HG03469 (cell line): ENCODE measurements around the gene NAB1.
A peak's percentile ranks its signal among the peaks of the same experiment; 100 is the strongest.
"Not testable (repeated sequence)": the region's sequence is repeated elsewhere in the genome, so short reads cannot be mapped to it uniquely, and the experiment has no call there.

Experiments used
- ATAC-seq: cut with Tn5 transposase; IDR thresholded peaks from one replicate; pipeline ENCODE4 v1.9.1; 2021; ENCODE audit warnings: mild to moderate bottlenecking, moderate library complexity, moderate number of reproducible peaks; ENCODE audit not compliant: unreplicated experiment

Gene NAB1, protein sequence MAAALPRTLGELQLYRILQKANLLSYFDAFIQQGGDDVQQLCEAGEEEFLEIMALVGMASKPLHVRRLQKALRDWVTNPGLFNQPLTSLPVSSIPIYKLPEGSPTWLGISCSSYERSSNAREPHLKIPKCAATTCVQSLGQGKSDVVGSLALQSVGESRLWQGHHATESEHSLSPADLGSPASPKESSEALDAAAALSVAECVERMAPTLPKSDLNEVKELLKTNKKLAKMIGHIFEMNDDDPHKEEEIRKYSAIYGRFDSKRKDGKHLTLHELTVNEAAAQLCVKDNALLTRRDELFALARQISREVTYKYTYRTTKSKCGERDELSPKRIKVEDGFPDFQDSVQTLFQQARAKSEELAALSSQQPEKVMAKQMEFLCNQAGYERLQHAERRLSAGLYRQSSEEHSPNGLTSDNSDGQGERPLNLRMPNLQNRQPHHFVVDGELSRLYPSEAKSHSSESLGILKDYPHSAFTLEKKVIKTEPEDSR

DNA sequence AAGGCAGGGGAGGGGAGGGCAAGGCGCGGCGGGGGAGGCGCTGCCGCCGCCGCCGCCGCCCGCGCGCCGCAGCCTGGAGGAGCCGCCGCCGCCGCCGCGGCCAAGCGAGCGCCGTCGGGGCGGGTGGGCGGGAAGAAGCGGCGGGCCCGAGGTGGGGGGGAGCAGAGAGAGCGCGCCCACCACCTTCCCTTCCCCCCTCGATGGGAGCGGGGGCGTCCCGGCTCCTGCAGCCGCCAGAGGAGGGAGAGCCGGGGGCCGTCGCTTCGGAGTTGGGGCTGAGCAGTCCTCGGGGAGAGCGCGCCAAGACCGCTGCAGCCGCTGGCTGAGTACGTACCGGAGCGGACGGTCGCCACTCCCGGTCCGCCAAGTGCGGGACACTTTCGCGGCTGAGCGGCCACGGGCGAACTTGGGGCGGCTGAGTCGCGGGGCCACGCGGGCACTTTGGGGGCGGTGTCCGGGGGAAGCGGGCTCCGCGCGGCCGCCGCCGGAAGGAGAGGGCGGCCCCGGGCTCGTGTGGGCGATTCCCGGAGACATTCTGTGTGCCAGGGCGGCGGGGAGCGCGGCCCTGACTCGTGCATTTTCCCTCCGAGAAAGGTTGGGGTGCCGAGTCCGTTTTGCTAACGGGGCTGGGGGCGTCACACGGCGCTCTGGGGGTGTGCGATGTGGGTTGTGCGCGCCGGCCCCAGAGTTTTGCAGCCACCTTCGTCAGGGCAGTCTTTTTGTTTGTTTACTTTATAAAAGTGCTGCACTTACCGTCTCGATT, at the start of gene NAB1:
TSS of gene NAB1 (plus strand) at position 49 of the 763 bp plus-strand sequence. CDS start 10,094 bp downstream, outside the sequence.
- peak; percentile 23 for ATAC-seq

DNA sequence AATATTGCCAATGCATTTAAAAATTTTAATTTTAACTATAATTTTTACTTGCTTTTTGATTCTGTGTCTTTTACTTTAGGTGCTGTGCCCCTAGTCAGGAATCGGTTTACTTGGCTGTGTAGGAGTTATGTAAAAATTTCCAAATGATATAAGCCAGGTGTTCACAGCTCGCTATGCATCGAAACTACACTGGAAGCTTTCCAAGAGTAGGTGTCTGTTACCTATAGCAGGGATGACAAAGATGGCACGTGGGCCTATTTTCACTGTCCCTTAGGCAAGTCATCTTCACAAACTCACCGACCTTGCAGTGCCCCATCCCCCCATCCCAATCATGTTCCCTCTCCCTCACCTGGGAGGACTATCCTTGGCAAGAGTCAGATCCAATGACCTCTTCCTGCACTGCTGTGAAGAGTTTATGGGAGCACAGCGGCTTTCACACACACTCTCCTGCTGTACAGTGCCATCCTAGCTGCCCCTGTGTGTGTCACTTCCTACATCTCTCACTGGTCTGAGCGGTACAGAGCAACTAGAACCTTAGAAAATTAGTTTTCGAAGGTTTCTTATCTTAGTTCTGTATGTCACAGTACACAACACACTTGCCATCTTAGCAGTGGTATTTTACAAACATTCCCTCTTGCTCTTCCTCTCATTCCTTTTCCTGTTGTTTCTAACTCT, 49.2 kb upstream of the NAB1 start:
- ATAC-seq = no peak

DNA sequence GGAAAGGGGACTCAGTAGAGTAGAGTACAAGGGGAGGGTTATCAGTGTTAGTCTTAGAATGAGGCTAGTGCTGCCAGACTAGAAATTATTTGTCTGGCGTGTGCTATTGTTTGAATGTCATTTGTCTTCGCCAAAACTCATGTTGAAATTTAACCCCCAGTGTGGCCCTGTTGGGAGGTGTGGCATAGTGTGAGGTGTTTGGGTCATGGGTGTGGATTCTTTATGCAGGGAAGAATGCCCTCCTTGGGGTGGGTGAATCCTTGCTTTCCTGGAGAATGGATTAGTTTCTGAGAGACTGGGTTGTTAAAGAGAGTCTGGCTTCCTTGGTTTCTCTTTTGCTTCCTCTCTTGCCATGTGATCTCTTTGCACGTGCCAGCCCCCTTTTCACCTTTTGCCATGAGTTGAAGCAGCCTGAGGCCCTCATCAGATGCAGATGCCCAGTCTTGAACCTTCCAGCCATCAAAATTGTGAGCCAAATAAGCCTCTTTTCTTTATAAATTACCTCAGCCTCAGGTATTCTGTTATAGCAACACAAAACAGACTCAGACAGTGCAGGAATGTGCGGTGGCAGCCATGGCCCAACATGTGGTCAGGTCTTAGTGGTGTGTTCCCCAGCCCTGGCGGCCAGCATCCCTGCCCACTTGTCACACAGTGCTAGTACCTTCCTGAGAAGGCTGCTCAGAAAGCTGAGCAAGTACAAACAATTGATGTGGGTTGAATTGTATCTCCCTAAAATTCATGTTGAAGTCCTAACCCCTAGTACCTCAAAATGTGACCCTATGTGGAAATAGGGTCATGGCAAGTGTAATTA, 48.4 kb upstream of the NAB1 start:
- ATAC-seq = no peak

DNA sequence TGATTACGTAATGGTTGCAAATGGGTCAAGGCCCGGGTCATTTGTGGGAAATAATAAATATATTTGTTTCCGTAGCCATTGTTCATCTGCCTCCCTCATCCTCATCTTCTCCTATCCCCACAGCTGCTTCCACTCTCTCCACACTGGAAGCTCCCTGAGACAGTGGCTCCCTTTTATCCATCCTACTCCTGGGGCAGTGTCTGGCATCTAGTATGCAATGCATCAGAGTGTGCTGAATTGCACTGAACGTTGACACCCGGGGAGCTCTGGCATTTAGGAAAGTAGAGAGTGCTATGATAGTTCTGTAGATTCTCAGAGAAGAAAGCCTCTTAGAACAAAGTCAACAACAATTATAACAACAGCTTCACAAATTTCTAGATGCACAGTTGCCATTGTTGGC, 45.5 kb upstream of the NAB1 start:
- ATAC-seq = no peak

DNA sequence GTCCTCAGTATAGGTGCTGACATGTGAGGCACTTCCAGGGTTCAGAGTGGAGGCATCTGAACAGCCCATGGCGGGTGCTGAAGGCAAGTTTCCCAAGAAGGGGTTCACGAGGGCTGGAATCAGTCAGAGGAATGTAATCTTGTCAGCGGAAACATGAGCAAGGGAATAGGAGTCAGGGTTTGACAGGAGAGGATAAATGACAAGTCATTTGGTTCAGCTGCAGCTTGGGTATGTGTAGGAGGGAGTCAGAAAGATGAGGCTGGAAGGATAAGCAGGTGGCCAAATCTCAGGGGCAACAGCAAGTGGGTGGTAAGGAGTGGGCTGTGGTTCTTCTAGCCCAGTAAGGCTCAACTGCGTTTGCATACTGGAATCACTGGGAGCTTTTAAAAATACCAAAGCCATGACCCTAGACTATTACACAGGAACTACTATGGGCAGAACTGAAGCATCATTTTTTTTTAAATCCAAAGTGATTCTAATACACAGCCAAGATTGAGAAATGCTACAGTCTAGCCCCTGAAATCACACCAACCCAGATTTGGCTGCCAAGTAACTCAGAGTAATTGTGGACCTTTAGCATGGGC, 41.8 kb upstream of the NAB1 start:
- ATAC-seq = no peak

DNA sequence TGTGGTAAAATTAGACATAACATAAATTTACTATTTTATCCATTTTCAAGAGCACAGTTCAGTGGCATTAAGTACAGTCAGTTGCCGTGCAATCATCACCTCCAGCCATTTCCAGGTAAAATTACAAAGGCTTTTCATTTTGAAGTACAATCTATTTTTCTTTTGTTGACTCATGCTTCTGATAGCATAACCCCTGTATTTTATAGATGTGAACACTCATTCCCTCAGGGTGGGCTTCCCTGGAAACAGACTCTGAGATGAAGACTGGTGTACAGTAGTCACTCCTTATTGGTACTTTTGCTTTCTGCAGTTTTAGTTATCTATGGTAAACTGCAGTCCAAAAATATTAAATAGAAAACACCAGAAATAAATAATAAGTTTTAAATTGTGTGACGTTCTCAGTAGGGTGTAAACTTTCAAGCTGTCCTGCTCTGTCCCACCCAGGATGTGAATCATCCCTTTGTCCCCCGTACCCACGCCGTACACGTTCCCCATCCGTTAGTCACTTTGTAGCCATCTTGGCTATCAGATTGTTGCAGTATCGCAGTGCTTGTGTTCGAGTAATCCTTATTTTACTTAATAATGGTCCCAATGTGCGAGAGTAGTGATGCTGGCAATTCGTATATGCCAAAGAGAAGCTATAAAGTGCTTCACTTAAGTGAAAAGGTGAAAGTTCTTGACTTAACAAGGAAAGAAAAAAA, 41.1 kb upstream of the NAB1 start:
- ATAC-seq = no peak

DNA sequence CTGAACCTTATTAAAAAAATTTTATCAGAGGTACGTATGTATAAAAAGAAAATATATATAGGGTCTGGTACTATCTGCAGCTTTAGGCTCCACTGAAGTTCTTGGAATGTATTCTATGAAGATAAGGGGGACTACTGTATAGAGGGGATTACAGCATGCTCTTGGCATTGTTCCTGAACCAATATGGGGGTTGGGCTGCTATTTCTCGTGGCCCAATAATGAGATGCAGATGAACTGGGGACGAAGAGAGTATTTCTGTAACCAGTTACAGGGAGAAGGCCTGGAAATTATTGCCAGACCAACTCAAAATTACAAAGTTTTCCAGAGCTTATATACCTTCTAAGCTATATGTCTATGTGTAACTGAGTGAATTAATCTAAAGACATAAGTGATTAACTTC, 40.0 kb upstream of the NAB1 start:
- not testable (repeated sequence) for ATAC-seq

DNA sequence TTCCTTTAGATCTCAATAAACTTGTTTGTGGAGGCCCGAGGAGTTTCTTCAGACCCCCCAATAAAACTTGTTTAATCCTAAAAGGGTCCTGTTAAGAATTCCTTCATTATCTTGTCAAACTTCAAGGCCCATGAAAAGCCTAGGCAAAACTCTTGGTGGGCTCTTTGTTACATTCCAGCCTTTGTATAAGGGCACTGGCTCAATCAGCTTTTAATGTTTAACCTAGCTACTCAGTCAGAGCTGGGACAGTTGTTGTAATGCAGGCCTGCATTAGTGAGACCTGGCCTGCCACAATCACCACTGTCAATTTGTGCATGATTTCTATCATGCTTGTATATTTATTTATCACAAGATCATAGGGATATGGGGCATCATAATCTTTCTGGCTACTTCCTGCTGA, 39.5 kb upstream of the NAB1 start:
- ATAC-seq = not testable (repeated sequence)

DNA sequence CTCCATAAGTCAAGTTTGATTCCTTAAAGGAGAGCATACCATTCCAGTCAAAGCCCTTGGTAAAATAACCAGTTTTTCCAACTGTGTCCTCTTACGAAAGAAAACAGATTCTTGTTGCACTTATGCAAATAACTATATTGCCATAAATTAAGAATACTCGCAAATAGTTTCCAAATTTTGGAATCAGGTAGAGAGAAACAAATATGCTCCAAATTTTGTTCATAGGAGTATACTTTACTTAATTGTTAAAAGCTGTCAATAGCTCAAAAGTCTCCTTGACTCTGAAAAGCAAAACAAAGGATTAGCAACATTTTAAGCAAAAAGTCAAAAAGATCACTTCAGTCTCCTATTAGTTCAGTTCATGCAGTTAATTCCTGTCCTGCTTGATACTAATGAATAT, 38.4 kb upstream of the NAB1 start:
- ATAC-seq = not testable (repeated sequence)

DNA sequence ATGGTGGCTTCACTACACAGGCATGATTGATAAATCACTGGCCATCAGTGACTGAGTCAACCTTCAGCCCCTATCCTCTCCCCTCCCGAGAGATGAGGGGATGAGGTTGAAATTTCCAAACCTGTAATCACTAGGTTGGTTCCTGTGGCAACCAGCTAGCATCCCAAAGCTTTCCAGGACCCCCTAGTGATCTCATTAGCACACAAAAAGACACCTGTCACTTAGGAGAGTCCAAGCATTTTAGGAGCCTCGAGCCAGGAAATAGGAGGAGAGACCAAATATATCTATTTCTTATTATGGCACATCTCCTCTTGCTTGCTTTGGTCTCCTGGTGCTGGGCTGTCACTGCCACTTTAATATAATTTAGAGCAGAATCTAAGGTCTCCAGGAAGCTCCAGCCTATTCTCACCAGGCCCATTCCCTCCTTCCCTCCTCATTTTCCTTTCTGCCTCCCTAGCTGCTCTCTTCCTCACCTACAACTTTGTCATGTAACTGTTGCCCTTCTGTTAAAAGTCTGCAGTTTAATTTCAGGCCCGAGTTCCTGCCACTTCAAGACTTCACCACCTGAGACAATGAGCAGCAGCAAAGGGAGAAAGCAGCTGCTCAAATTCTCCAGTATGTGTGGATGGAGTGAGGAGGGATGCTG, 33.2 kb upstream of the NAB1 start:
- ATAC-seq = no peak

DNA sequence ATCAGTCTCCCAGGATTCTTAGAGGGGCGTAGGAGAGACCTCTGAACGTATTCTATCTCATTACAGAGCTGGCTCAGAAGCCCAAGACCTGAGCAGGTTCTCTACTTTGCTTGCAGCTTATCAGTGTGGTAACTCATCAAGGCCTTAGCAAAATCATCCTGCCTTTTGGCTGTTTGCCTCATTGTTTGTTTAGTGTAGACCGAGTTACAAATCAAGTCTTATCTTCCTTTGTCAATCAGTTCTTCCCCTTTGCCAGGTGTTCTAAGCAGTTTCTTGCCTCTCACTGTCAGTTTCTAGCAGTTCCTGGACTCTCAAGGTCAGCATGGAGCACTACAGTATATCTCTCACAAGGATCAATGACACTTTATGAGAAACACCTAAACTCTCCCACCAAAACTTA, 30.9 kb upstream of the NAB1 start:
- ATAC-seq = no peak

DNA sequence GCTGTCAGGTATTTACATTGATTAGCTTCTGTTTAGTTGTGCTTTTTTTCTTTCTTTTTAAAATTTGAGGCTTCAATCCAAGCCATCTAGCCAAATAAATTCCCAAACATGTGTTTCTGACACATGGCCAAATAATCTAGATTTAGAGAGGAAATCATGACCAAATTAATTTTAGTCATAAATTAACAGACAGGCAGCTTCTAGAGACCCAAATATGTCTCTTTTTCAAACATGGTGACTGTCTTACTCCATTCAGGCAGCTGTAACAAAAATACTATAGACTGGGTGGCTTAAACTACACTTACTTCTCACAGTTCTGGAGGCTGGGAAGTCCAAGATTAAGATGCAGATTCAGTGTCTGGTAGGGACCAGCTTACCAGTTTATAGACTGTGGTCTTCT, 23.2 kb upstream of the NAB1 start:
- ATAC-seq = no peak

DNA sequence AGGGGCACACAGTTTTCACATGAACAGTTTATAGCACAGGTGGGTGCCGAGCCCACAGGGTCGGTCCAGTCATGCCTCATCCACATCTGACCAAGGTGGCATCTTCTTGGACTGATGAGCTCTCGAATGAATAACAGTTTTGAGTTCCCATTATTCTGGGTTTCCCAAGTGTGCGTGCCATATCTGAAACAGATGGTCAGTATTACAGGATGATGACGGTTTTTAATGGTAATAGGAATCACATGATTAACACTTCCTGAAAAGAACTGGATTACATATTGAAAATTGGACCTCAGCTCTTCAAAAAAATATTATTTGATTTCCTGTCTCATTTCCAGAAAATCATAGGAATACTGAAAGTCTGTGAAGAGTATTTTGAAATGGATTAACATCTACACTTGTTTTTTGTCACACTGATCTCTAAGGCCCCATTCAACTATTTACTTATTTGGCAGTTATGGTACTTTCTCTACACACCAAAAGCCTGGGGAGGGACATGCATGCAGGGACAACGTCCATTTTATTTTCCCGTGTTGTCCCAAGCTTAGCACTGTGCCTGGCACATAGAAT, 22.2 kb upstream of the NAB1 start:
- ATAC-seq = no peak

DNA sequence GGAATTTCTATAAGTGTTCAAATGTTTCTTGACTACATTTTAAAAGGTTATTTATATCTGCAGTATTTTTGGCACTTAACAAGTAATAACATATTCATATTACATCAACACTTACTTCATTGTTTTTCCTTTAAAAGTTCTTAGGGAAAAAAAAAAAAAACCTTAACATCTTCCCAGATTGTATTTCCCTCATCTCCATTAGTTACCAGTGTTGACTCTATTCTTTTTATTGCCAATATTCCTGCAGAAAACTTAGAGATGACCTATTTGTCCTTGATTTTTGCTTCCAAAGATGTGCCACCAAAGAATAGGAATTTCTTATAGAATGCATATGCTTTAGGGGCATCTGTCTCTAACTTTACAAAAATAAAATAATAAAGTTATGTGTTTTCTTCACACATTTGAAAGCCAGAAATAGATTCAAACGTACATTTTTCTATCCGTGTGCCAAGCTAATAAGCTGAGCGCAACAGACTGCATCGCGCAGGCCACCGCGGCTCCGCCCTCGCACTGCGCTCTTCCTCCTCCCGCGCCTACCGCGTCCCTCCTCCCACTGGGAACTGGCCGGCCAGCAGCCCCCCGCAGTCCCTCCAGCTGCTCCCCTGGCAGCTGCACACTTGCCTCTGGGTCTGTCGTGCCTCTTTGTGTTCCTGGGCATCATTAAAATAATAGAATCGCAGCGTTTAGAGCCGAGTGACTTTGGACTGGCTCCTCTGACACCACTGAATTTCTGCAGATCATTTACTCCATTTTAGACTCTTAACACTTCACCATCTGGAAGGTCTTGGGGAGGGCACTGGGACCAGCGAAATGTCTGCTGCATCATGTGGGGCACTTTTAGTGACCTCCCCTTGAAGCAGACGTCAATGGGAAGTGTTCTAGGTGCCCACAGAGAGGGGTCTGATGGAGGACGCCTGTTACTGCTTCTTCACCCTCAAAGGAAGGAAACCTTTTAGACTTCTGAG, 21.2 kb upstream of the NAB1 start:
- ATAC-seq = peak; percentile 50

DNA sequence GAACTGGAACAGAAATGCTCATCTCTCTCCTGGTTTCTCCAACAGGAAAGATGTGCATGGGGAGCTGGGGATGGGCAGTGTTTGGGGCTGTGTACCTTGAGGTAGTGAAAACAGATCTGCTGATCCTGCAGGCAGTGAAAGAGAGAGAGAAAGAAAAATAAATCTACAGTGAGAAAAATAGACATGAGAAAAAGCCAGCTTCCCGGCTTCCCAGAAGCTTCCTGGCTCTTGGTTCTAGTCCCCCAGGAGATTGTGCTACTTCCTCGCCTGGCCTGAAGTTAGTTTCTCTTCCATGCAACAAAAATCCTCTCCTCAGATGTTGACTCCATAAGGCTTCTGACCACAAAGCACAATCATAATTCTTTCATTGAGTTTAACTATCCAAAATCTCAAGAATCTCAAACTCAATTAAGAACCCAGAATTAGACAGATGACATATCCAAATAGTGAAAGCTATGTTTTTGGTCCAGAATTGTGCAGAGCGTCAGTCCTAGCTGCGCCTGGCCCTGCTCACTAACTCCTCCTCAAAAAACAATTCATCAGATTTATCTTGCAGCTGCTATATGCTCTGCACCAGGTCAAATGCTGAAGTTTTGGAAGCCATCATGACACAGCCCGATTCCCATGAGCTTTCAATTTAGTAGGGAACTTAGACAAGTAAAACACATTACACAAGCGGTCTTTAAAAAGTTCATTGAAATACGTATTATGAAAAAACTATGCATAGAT, 20.1 kb upstream of the NAB1 start:
- no peak for ATAC-seq

DNA sequence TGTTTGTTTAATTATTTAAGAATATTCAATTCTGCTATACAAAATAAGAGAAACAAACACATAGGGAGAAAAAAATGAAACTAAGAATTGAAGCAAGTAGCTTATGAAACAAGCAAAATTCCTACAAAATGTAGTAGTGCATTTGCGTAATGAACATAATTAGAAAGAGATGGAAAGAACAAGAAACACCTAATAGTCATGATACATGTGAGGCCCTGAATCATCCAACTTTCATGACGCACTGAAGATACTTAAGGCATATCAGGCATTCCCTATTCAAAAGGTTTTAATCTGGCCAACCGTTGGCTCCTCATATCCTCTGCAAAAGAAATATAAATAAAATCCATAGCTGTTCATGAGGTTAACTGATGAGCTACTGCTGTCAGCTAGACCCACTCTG, 14.5 kb upstream of the NAB1 start:
- no peak for ATAC-seq

DNA sequence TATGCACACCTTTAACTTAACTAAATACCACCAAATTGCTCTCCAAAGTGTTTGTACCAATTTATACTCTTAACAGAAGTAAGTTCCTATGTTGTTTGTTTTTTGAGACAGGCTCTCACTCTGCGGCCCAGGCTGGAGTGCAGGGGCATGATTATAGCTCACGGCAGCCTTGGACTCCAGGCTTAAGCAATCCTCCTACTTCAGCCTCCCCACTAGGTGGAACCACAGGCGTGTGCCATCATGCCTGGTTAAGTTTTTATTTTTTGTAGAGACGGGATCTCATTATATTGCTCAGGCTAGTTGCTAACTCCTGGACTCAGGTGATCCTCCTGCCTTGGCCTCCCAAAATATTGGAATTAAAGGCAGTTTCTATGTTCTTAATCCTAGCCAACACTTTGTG, 13.1 kb upstream of the NAB1 start:
- ATAC-seq = no peak
